Thoracic aorta (tissue), 2 donors: Measurements from ENCODE around the gene PRKACB. TPM values are rescaled to one million over a fixed set of nuclear protein-coding genes. Genes with fewer than 3 reads are reported as not detected.
"Not testable (repeated sequence)": the region's sequence is repeated elsewhere in the genome, so short reads cannot be mapped to it uniquely, and the experiment has no call there.

Experiments used
- ATAC-seq: fragments of 150-250 bp; one replicate; pipeline ENCODE4 v1.8.0; 2017; ENCODE audit warnings: low read depth; ENCODE audit not compliant: insufficient number of reproducible peaks, low FRiP score
- DNase-seq: peaks from one replicate; pipeline ENCODE4 v3.0.0-alpha.2; 2020; ENCODE audit warnings: low spot score
- H3K27ac ChIP-seq, 2 donors: fragments of 200-600 bp; sonication (generic); 1 replicate in 1 of 2; 2 replicates in 1 of 2; pipeline ENCODE4 v1.5.1; 2016; ENCODE audit warnings: mild to moderate bottlenecking in 2 of 2, moderate library complexity in 2 of 2
- H3K27me3 ChIP-seq: fragments of 200-600 bp; sonication (generic); replicated peaks from 2 replicates; pipeline ENCODE4 v1.6.0; 2016; ENCODE audit warnings: mild to moderate bottlenecking; ENCODE audit not compliant: insufficient read depth
- H3K36me3 ChIP-seq: fragments of 200-600 bp; sonication (generic); one replicate; pipeline ENCODE4 v1.5.1; 2016
- H3K4me1 ChIP-seq, 2 donors: fragments of 200-600 bp; sonication (generic); 1 replicate in 1 of 2; 2 replicates in 1 of 2; pipeline versions ENCODE4 v1.5.1 to v1.6.0; 2016; ENCODE audit warnings: low read depth in 2 of 2, mild to moderate bottlenecking in 1 of 2; ENCODE audit not compliant: control insufficient read depth in 1 of 2
- H3K4me3 ChIP-seq: fragments of 200-600 bp; sonication (generic); 2 replicates; pipeline ENCODE4 v1.5.1; 2016; ENCODE audit warnings: mild to moderate bottlenecking
- H3K9me3 ChIP-seq: fragments of 200-600 bp; sonication (generic); 2 replicates; pipeline ENCODE4 v1.5.1; 2016
- total RNA-seq, 2 donors: library from RNA; depleted of rRNA; stranded (reverse); fragments of >200 nt; gene quantifications; one replicate each; pipeline versions ENCODE4 v1.1.0 to v1.2.3, GENCODE V29; 2016
- TF ChIP-seq, protein P1 (sequence below): fragments of 200-600 bp; sonication (generic); IDR thresholded peaks from one replicate; pipeline ENCODE4 v1.5.1; 2019; ENCODE audit warnings: antibody characterized with exemption

The PRKACB gene
- total RNA-seq, 2 donors from 2014 or later = 27.3 to 32.2 TPM

- Histone ChIP-seq H3K27me3 (no peaks in the 10 kb centered on the region), H3K9me3 (no peaks in the 10 kb centered on the region), H3K27ac (no peak overlapping the region), H3K4me1 (no peaks in the 10 kb centered on the region), H3K36me3 (no peaks in the 10 kb centered on the region), H3K4me3 (no peak overlapping the region)
- TF ChIP-seq, protein P1, sequence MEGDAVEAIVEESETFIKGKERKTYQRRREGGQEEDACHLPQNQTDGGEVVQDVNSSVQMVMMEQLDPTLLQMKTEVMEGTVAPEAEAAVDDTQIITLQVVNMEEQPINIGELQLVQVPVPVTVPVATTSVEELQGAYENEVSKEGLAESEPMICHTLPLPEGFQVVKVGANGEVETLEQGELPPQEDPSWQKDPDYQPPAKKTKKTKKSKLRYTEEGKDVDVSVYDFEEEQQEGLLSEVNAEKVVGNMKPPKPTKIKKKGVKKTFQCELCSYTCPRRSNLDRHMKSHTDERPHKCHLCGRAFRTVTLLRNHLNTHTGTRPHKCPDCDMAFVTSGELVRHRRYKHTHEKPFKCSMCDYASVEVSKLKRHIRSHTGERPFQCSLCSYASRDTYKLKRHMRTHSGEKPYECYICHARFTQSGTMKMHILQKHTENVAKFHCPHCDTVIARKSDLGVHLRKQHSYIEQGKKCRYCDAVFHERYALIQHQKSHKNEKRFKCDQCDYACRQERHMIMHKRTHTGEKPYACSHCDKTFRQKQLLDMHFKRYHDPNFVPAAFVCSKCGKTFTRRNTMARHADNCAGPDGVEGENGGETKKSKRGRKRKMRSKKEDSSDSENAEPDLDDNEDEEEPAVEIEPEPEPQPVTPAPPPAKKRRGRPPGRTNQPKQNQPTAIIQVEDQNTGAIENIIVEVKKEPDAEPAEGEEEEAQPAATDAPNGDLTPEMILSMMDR = no peak
- ATAC-seq (no peak), DNase-seq (no peak)
Measured at GRCh38 chr1:84280912-84281311, 136.8 kb downstream of the PRKACB start.

DNA sequence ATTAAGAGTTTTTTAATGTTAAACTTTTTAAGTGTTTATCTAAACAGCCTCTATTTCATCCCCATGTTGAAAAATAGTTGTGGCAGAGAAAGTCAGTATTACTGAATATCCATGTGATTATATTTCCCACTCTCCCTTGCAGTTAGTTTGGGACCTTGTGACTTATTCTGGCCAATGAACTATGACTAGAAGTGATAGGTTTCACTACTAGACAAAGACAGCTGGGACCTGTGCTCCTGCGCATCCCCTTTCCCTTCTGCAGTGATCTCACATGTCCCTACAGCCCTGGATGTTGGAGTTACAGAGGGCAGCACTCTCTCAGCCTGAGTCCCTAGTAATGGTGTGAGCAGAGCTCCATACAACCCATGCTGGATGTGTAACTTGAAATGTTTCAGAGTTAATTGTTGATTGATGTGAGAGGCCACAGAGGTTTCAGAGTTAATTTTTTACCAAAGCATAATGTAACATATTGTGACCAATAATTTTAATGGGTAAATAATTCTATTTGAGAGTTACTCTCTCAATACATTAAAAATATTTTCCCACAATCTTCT lies 138.8 kb downstream of the PRKACB start:
- Histone ChIP-seq H3K9me3 (no peaks in the 10 kb centered on the region), H3K4me1 (no peaks in the 10 kb centered on the region), H3K4me3 (no peak overlapping the region), H3K27ac (no peak overlapping the region), H3K27me3 (no peaks in the 10 kb centered on the region), H3K36me3 (no peaks in the 10 kb centered on the region)
- TF ChIP-seq, protein P1 = no peak
- no peak for ATAC-seq
- DNase-seq = no peak

DNA sequence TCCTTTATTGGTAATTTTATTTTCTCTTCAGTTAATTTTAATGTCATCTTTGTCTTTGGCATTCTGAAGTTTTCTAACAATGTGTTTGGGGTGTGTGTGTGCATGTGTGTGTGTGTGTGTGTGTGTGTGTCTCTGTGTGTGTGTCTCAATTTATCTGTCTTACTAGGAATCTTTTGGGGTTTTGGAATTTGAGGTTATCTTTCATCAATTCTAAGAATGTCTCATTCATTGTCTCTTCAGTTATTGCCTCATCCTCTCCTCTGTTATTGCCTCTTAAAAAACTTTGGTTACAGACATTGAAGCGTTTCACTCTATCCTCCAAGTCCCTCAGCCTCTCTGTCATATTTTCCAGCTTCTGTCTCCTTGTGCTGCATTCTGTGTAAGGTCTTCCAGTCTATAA lies 139.3 kb downstream of the PRKACB start:
- no peaks in the 10 kb centered on the region for H3K36me3 ChIP-seq
- H3K27me3 ChIP-seq = no peaks in the 10 kb centered on the region
- DNase-seq = no peak
- H3K9me3 ChIP-seq = no peaks in the 10 kb centered on the region
- no peak overlapping the region for H3K4me3 ChIP-seq
- no peaks in the 10 kb centered on the region for H3K4me1 ChIP-seq
- ATAC-seq = no peak
- no peak overlapping the region for H3K27ac ChIP-seq
- TF ChIP-seq, protein P1 = no peak

- Histone ChIP-seq H3K36me3 (no peaks in the 10 kb centered on the region), H3K27ac (no peak overlapping the region), H3K9me3 (no peaks in the 10 kb centered on the region), H3K4me3 (no peak overlapping the region), H3K4me1 (peaks cover 0 to 14% of the 10 kb centered on the region in 2 donors), H3K27me3 (no peaks in the 10 kb centered on the region)
- ATAC-seq (no peak), DNase-seq (no peak)
- TF ChIP-seq, protein P1 = no peak
Measured at GRCh38 chr1:84286071-84286470, 142.0 kb downstream of the PRKACB start.

DNA sequence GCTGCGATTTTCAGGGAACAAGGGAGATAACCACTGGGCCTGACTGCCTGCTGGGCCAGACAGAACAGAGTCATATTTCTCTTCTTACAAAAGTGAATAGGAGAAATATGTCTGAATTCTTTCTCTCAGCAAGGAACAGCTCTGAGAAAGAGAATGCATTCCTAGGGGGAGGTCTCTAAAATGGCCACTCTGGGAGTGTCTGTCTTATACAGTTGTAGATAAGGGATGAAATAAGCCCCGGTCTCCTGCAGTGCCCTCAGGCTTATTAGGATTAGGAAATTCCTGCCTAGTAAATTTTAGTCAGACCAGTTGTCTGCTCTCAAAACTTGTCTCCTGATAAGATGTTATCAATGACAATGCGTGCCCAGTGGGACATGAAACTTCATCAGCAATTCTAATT lies 143.3 kb downstream of the PRKACB start:
- not testable (repeated sequence) for H3K36me3 ChIP-seq, H3K27me3 ChIP-seq, H3K9me3 ChIP-seq, ATAC-seq, H3K4me3 ChIP-seq, DNase-seq, H3K27ac ChIP-seq
- H3K4me1 ChIP-seq = peaks cover 0 to 14% of the 10 kb centered on the region in 2 donors

Other genes starting within 250 kb of the PRKACB start
- gene TTLL7, start 145.1 kb upstream of the PRKACB start, total RNA-seq = 10 to 100 TPM; 66.1 to 71.4 TPM
- gene SAMD13, start 157.4 kb downstream of the PRKACB start, total RNA-seq = 1 to 10 TPM in 1 of 2 donors, under 1 TPM in 1; 0.95 to 1.8 TPM